Mucosa of descending colon (tissue), 3 donors: ENCODE data around the gene SECISBP2. TPM values are rescaled to one million over a fixed set of nuclear protein-coding genes. Genes with fewer than 3 reads are reported as not detected.

Experiments
- ATAC-seq: fragments of 200-7000 bp; cut with Tn5 transposase; one replicate; pipeline ENCODE4 v1.9.1; 2020; ENCODE audit warnings: mild to moderate bottlenecking, moderate library complexity
- DNase-seq, 3 donors: peaks; one replicate each; pipeline ENCODE4 v3.0.0-alpha.2; 2020
- H3K36me3 ChIP-seq: fragments of 200-600 bp; one replicate; pipeline ENCODE4 v1.8.0; 2021; ENCODE audit warnings: low read depth, mild to moderate bottlenecking
- H3K4me1 ChIP-seq: fragments of 200-600 bp; one replicate; pipeline ENCODE4 v1.8.0; 2021; ENCODE audit warnings: low read depth, mild to moderate bottlenecking
- H3K4me3 ChIP-seq: fragments of 200-600 bp; one replicate; pipeline ENCODE4 v1.8.0; 2021; ENCODE audit warnings: mild to moderate bottlenecking
- H3K9me3 ChIP-seq: fragments of 200-600 bp; one replicate; pipeline ENCODE4 v1.8.0; 2021; ENCODE audit warnings: mild to moderate bottlenecking
- CTCF ChIP-seq: fragments of 200-600 bp; IDR thresholded peaks from one replicate; pipeline ENCODE4 v1.8.0; 2022; ENCODE audit warnings: antibody characterized with exemption, mild to moderate bottlenecking
- intact Hi-C, 2 donors: fragments of 100-400 bp; cut with DNase I in 1 of 2; cut with micrococcal nuclease in 1 of 2; formaldehyde crosslinking; loops; one replicate each; pipeline versions ENCODE4 v1.11.0 to v1.11.1; 2022; cut with DNase I, micrococcal nuclease
- total RNA-seq, 3 donors: library from RNA; stranded (reverse); fragmentation: NEBNext Ultra II Directional in 2 of 3; extraction: Animal tissue kit (Norgen Biotek cat#: 25700) in 2 of 3; gene quantifications; one replicate each; pipeline versions ENCODE4 v1.2.1 to v1.2.4, GENCODE V29; 2021 to 2023
- donor health status: DM: no; HTN: no; CAD: no; lungs with moderate emphysema.
- donor health status: DM: no; HTN: no; CAD: no.
- donor health status: DM: no; HTN: yes; CAD: no.

SECISBP2 gene
- total RNA-seq, 3 donors from 2014 or later: 49.4 to 68.0 (median 50.2) TPM

GRCh38 chr9:89351584-89352300, 33.4 kb downstream of the SECISBP2 start:
- intact Hi-C loops: no loop called here
- peak; percentile 12 for ATAC-seq
- peaks cover 7% of the 10 kb centered on the region for H3K36me3 ChIP-seq
- H3K4me1 ChIP-seq: no peaks in the 10 kb centered on the region
- no peak for DNase-seq
- no peaks in the 10 kb centered on the region for H3K9me3 ChIP-seq
- TF ChIP-seq CTCF: no peak
- no peak overlapping the region for H3K4me3 ChIP-seq

- no peak for ATAC-seq
- intact Hi-C loops: no loop called here
These were observed 34.2 kb downstream of the SECISBP2 start for GRCh38 chr9:89352451-89352850.

GRCh38 chr9:89352874-89353649, 34.8 kb downstream of the SECISBP2 start:
- DNase-seq (no peak), ATAC-seq (no peak)
- intact Hi-C loops: no loop called here
- no peaks in the 10 kb centered on the region for H3K9me3 ChIP-seq
- H3K36me3 ChIP-seq: peaks cover 11% of the 10 kb centered on the region
- no peaks in the 10 kb centered on the region for H3K4me1 ChIP-seq
- TF ChIP-seq CTCF: no peak
- H3K4me3 ChIP-seq: no peak overlapping the region

More at GRCh38 chr9:89352451-89352850, 34.2 kb downstream of the SECISBP2 start:
- Histone ChIP-seq H3K4me3 (no peak overlapping the region), H3K36me3 (peaks cover 11% of the 10 kb centered on the region), H3K9me3 (no peaks in the 10 kb centered on the region), H3K4me1 (no peaks in the 10 kb centered on the region)
- no peak for TF ChIP-seq CTCF
- no peak for DNase-seq

GRCh38 chr9:89353989-89354388, 35.7 kb downstream of the SECISBP2 start:
- intact Hi-C loops: no loop called here
- no peak for TF ChIP-seq CTCF
- no peak overlapping the region for H3K4me3 ChIP-seq
- ATAC-seq (no peak), DNase-seq (no peak)
- peaks cover 8% of the 10 kb centered on the region for H3K36me3 ChIP-seq
- H3K4me1 ChIP-seq: no peaks in the 10 kb centered on the region
- H3K9me3 ChIP-seq: no peaks in the 10 kb centered on the region

GRCh38 chr9:89354471-89354870, 36.2 kb downstream of the SECISBP2 start:
- no peak for DNase-seq
- Histone ChIP-seq H3K9me3 (no peaks in the 10 kb centered on the region), H3K4me1 (no peaks in the 10 kb centered on the region), H3K4me3 (no peak overlapping the region), H3K36me3 (peaks cover 8% of the 10 kb centered on the region)
- TF ChIP-seq CTCF: no peak
- intact Hi-C loops: no loop called here
- no peak for ATAC-seq
